ENCODE measurements around the gene GTF2I.
"Not testable (repeated sequence)": the region's sequence is repeated elsewhere in the genome, so short reads cannot be mapped to it uniquely, and the experiment has no call there.

- TF ChIP-seq CTCF (conservative IDR thresholded peaks at IDR 0.05; ENCODE audit: low read depth in 2 of 2); POLR2AphosphoS5 (IDR thresholded peaks at IDR 0.05; ENCODE audit: low read depth); ZNF331 (CRISPR knock-in tag; IDR thresholded peaks at IDR 0.05; ENCODE audit: low read depth); EZH2 (IDR thresholded peaks at IDR 0.05; ENCODE audit: low read depth, unreplicated experiment); REST (IDR thresholded peaks at IDR 0.05; ENCODE audit: unreplicated experiment); EZH2phosphoT487 (IDR thresholded peaks at IDR 0.05; ENCODE audit: unreplicated experiment); ETS1 (IDR thresholded peaks at IDR 0.05); JUNB (IDR thresholded peaks at IDR 0.05; ENCODE audit: unreplicated experiment); NANOG (IDR thresholded peaks at IDR 0.05; ENCODE audit: borderline replicate concordance); STAT1 (IDR thresholded peaks at IDR 0.05; ENCODE audit: unreplicated experiment); ZNF114 (CRISPR knock-in tag; IDR thresholded peaks at IDR 0.05): not testable (repeated sequence)
These were observed 100.8 kb downstream of the GTF2I start for GRCh38 chr7:74758268-74758667.
